Measurements from ENCODE around the gene GLI3.

GRCh38 chr7:42069590-42069989, 167.4 kb downstream of the GLI3 start:
- TF ChIP-seq ZNF274 (IDR thresholded peaks at IDR 0.05; ENCODE audit: low read depth, low read length) (no peak), YY1 (IDR thresholded peaks at IDR 0.05; ENCODE audit: insufficient read depth, insufficient read length) (no peak)
